Measurements from ENCODE around the gene ATF1. TPM values are rescaled to one million over a fixed set of nuclear protein-coding genes. Genes with fewer than 3 reads are reported as not detected.

ATF1 gene
- total RNA-seq, 1 donor from 2014 or later, result 31.3 TPM

DNA sequence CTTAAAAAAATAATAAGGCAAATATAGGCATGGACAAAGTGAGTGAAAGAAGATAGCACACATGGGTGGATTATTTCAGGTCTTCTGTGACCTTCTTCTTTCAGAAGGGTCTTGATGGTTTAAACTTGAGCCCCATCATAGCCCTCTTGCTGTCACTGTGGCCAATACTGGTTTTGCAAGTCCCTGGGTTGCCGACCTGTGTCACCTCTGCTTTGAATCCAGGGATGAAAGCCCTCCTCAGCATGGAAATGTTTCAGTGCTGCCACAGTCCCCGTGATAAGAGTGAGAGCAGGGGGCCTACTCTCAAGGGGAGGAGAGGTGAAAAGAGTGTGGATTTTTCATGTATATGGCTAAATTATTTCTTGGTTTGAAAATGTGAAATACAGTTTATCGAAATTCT, 30.2 kb upstream of the ATF1 start:
- TF ChIP-seq, protein P1, sequence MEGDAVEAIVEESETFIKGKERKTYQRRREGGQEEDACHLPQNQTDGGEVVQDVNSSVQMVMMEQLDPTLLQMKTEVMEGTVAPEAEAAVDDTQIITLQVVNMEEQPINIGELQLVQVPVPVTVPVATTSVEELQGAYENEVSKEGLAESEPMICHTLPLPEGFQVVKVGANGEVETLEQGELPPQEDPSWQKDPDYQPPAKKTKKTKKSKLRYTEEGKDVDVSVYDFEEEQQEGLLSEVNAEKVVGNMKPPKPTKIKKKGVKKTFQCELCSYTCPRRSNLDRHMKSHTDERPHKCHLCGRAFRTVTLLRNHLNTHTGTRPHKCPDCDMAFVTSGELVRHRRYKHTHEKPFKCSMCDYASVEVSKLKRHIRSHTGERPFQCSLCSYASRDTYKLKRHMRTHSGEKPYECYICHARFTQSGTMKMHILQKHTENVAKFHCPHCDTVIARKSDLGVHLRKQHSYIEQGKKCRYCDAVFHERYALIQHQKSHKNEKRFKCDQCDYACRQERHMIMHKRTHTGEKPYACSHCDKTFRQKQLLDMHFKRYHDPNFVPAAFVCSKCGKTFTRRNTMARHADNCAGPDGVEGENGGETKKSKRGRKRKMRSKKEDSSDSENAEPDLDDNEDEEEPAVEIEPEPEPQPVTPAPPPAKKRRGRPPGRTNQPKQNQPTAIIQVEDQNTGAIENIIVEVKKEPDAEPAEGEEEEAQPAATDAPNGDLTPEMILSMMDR (IDR thresholded peaks at IDR 0.05; ENCODE audit: insufficient read depth, low read length, severe bottlenecking), result no peak
- Histone ChIP-seq H3K36me3 (ENCODE audit: control insufficient read depth, insufficient read depth, low read length) (peaks cover 23% of the 10 kb centered on the region), H3K4me3 (ENCODE audit: low read depth, low read length) (no peak overlapping the region), H3K27me3 (ENCODE audit: control insufficient read depth, insufficient read depth, low read length) (no peaks in the 10 kb centered on the region)
- FAIRE-seq, result no peak
- DNase-seq (ENCODE audit: low read depth), result no peak

DNA sequence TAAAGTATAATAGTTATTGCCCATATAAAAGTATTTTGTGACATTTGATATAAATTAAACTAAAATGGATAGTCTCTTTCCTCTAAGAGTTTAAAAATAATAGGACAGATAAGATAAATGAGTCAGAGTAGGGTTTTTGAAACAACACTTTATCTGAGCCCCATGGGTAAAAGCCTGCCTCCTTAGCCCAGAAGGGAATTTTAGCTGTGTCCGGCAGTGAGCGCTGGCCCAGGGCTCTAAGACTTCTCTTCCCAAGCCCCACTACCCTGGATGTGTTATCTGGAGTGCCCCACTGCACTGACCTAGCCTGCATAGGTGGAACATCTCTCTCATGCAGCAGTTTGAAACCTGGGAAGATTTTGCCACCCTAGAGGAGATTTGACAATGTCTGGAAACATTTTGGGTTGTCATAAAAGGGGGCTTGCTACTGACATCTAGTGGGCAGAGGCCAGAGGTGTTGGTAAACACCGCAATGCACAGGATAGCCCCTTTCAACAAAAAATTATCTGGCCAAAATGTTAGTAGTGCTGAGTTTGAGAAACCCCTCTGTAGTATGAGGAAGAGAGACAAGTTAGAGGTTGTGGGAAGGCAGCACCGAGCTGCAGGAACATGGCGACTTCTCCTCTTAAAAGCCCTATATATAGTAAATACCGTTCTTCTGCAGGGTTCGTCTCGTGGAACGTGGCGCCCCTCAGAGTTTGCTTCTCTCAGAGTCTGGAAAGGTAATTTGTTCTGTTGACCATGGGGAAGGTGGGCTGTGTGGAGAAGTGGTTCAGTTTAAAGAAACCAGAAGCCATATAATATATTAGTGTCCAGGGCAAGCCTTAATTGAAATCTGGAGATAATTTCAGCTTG, 29.3 kb upstream of the ATF1 start:
- H3K36me3 ChIP-seq (ENCODE audit: control insufficient read depth, insufficient read depth, low read length), result peaks cover 27% of the 10 kb centered on the region
- DNase-seq (ENCODE audit: low read depth), result no peak

DNA sequence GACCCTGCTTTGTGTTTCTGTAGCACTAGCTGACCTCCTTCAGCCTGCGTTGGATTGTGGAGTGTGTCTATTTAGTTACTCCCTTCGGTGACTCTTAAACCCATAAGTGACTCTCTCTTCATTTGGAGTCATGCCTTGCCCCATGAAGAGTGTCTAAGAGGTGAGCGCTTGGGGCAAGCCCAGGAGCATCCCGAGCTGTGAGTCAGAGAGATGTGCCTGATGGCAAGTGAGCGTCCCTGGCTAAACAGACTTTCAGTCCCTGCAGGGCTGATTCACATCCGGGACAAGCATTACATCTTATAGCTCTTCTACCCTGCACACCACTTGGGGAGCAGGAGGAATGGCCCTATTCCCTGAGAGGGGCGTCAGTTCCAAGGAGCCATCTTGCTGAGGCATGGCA, 24.3 kb upstream of the ATF1 start:
- TF ChIP-seq, protein P1 (IDR thresholded peaks at IDR 0.05; ENCODE audit: insufficient read depth, low read length, severe bottlenecking), result no peak
- no peaks in the 10 kb centered on the region for H3K27me3 ChIP-seq (ENCODE audit: control insufficient read depth, insufficient read depth, low read length)
- H3K4me3 ChIP-seq (ENCODE audit: low read depth, low read length), result no peak overlapping the region
- FAIRE-seq (peak; percentile 70), DNase-seq (ENCODE audit: low read depth) (no peak)
- H3K36me3 ChIP-seq (ENCODE audit: control insufficient read depth, insufficient read depth, low read length), result peaks cover 25% of the 10 kb centered on the region

More for the DNA sequence above, 29.3 kb upstream of the ATF1 start:
- TF ChIP-seq, protein P1 (IDR thresholded peaks at IDR 0.05; ENCODE audit: insufficient read depth, low read length, severe bottlenecking), result peak; percentile 49
- Histone ChIP-seq H3K4me3 (ENCODE audit: low read depth, low read length) (no peak overlapping the region), H3K27me3 (ENCODE audit: control insufficient read depth, insufficient read depth, low read length) (no peaks in the 10 kb centered on the region)
- no peak for FAIRE-seq

DNA sequence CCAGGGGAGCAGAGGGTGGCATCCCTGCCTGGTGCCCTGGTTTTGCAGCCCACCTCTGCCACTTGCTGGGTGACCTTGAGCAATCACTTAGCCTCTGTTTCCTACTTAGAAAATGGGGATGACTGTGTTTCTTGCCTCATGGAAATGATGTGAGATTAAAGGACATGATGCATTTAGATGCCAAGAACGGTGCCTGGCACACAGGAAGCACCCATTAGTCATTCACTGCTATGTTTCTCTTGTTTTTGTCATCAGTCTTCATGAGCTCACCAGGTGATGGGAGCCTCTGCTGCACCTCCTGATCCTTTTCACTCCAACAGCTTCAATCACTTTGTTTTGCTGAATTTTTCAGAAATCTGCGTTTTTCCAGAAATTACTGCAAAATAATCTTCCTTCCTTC, 23.6 kb upstream of the ATF1 start:
- Histone ChIP-seq H3K27me3 (ENCODE audit: control insufficient read depth, insufficient read depth, low read length) (no peaks in the 10 kb centered on the region), H3K36me3 (ENCODE audit: control insufficient read depth, insufficient read depth, low read length) (peaks cover 25% of the 10 kb centered on the region), H3K4me3 (ENCODE audit: low read depth, low read length) (no peak overlapping the region)
- FAIRE-seq (no peak), DNase-seq (ENCODE audit: low read depth) (peak; percentile 60)
- TF ChIP-seq, protein P1 (IDR thresholded peaks at IDR 0.05; ENCODE audit: insufficient read depth, low read length, severe bottlenecking), result no peak

DNA sequence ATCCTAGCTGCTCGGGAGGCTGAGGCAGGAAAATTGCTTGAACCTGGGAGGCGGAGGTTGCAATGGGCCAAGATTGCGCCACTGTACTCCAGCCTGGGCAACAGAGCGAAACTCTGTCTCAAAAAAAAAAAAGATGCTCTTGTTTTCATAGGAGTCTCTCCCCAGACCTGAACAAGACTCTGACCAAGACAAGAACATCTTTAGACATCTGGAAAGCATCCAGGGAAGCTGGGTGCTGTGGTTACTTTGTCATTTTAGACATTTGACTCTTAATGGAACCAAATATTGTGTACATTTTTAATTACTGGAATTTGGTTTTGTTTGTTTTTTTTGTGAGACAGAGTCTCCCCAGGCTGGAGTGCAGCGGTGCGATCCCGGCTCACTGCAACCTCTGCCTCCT, 21.1 kb upstream of the ATF1 start:
- DNase-seq (ENCODE audit: low read depth), result no peak
- no peak for FAIRE-seq
- H3K4me3 ChIP-seq (ENCODE audit: low read depth, low read length), result no peak overlapping the region
- TF ChIP-seq, protein P1 (IDR thresholded peaks at IDR 0.05; ENCODE audit: insufficient read depth, low read length, severe bottlenecking), result no peak
- H3K36me3 ChIP-seq (ENCODE audit: control insufficient read depth, insufficient read depth, low read length), result peaks cover 17% of the 10 kb centered on the region
- H3K27me3 ChIP-seq (ENCODE audit: control insufficient read depth, insufficient read depth, low read length), result no peaks in the 10 kb centered on the region
